RPMI8226 (cell line): ENCODE results near the gene SH3GLB2.
"Not testable (repeated sequence)": the region's sequence is repeated elsewhere in the genome, so short reads cannot be mapped to it uniquely, and the experiment has no call there.

Experiments
- DNase-seq: peaks from one replicate; pipeline ENCODE4 v3.0.0-alpha.2; 2015

SH3GLB2 gene

DNA sequence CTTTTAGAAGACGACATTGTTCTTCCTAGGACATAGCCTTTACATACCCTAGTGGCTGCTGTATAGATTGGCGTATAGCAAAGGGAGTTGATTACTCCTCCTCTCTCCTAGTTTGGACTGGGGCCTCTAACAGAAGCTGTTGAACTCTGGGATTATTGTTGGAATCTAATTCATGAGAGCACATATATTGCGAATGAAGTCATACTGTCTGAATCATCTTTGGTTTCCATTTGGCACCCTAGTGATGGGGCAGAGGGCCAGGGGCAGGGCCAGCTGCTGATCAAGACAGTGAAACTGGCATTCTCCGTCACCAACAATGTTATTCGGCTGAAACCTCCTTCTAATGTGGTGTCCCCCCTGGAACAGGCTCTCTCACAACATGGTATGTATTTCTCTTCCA, 40.3 kb downstream of the SH3GLB2 start:
- DNase-seq, result no peak

DNA sequence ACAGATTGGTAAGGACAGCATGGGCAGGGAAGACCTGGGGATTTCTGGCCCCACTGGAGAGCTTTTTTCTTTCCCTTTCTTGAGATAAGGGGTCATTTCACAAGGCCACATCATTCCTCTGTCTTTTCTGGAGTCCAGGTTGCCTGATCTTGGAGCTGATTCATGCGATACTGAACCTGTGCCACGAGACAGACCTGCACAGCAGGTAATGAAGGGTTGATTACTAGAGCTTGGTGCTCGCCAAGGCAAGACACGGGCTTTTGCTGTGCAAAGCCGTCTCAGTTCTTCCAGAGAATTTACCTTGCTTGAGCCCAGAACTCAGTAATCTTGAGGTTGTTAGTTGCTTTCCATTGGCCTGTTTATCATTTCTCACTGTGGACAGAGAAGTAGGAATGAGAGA, 41.5 kb downstream of the SH3GLB2 start:
- no peak for DNase-seq

DNA sequence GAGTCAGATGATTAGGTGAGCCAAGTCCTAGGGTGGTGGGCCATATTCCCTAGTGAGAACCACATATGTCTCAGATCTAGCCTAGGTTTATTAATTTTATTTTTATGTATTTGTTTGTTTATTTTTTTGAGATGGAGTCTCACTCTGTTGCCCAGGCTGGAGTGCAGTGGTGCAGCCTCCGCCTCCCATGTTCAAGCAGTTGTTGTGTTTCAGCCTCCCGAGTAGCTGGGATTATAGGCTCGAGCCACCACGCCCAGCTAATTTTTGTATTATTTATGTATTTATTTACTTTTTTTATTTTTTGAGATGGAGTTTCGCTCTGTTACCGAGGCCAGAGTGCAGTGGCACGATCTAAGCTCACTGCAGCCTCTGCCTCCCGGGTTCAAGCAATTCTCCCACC, 44.6 kb downstream of the SH3GLB2 start:
- DNase-seq, result no peak

DNA sequence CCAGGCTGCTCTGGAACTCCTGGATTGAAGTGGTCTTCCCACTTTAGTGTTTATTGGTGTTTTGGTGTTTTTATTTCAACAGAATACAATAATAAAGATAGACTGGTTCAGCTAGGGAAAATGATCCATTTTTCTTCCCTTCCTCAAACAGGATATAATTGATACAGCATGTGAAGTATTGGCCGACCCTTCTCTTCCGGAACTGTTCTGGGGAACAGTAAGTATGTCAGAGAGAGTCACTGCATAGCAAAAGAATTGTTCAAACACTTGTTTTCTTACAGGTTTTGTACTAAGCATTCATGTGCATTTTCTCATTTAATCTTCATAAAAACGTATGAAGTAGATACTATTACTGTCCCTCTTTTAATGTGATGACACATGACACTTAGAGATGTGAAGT, 49.0 kb downstream of the SH3GLB2 start:
- no peak for DNase-seq

DNA sequence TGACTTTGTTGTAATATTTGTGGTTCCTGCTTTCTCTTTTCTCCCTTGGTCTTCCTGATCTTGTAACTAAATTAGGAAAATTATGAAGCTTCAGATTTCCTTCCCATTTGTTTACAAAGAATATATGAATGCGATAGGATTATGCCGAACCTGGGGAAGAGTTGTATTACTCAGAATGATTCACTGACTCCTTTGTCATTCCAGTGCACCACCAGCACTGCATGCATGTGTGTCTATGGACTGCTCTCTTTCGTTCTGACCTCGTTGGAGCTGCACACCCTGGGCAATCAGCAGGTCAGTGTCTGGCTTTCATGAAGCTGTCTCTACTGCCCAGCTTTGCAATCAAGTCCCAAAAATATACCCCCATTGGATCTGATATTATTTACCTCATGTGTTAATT, 55.2 kb downstream of the SH3GLB2 start:
- no peak for DNase-seq

DNA sequence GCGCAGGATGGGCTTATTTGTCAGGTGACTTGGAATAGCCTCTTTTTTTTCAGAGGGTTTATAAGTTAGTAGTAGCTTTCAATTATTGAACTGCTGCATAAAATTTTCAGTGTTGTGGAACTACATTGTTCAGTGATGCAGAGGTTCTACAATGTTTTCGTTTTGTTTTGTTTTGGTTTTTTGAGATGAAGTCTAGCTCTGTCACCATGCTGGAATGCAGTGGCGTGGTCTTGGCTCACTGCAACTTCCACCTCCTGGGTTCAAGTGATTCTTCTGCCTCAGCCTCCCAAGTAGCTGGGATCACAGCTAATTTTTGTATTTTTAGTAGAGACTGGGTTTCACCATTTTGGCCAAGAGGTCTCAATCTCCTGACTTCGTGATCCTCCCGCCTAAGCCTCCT, 58.6 kb downstream of the SH3GLB2 start:
- DNase-seq, result no peak

DNA sequence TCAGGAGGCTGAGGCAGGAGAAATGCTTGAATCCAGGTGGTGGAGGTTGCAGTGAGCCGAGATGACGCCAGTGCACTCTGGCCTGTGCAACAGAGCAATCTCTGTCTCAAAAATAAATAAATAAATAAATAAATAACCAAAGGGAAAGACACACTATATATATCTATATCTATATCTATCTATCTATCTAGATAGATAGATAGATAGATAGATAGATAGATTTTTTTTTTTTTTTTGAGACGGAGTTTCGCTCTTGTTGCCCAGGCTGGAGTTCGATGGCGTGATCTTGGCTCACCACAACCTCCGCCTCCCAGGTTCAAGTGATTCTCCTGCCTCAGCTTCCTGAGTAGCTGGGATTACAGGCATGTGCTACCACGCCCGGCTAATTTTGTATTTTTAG, 66.7 kb downstream of the SH3GLB2 start:
- DNase-seq, result not testable (repeated sequence)
